SK-N-SH treated with all-trans-retinoic acid at 6 μM for 48 hours (cell line): ENCODE results near the gene KCTD14.

Experiments used
- ATAC-seq: fragments of 200-7000 bp; cut with Tn5 transposase; 3 replicates; pipeline ENCODE4 v1.9.1; 2020; ENCODE audit warnings: mild to moderate bottlenecking, moderate library complexity
- ARNTL ChIP-seq: fragments of 450-650 bp; formaldehyde crosslinking; IDR thresholded peaks from 2 replicates; pipeline ENCODE4 v1.5.0; 2020; ENCODE audit warnings: low read depth, mild to moderate bottlenecking, moderate library complexity, borderline replicate concordance
- BACH2 ChIP-seq: fragments of 250-450 bp; sonication (Bioruptor Pico); IDR thresholded peaks from 2 replicates; pipeline ENCODE4 v1.9.0; 2021; ENCODE audit warnings: mild to moderate bottlenecking, borderline replicate concordance
- CSDC2 ChIP-seq: fragments of 250-450 bp; sonication (Bioruptor Pico); IDR thresholded peaks from 2 replicates; pipeline ENCODE4 v1.5.0; 2020; ENCODE audit warnings: mild to moderate bottlenecking, moderate library complexity
- ESRRG ChIP-seq: fragments of 250-450 bp; sonication (Bioruptor Pico); IDR thresholded peaks from 2 replicates; pipeline ENCODE4 v1.6.1; 2021; ENCODE audit warnings: mild to moderate bottlenecking
- ISL1 ChIP-seq: fragments of 250-450 bp; sonication (Bioruptor Pico); IDR thresholded peaks from 2 replicates; pipeline ENCODE4 v2.1.2; 2022; ENCODE audit warnings: mild to moderate bottlenecking, moderate library complexity
- OSR1 ChIP-seq: fragments of 250-450 bp; sonication (Bioruptor Pico); IDR thresholded peaks from 2 replicates; pipeline ENCODE4 v1.8.0; 2022; ENCODE audit warnings: moderate library complexity, mild to moderate bottlenecking, inconsistent platforms
- PPARA ChIP-seq: fragments of 250-450 bp; sonication (Bioruptor Pico); IDR thresholded peaks from 2 replicates; pipeline ENCODE4 v1.5.0; 2020; ENCODE audit warnings: mild to moderate bottlenecking, borderline replicate concordance
- RARB ChIP-seq: fragments of 250-450 bp; sonication (Bioruptor Pico); IDR thresholded peaks from 2 replicates; pipeline ENCODE4 v1.8.0; 2021; ENCODE audit warnings: mild to moderate bottlenecking, moderate library complexity
- SNAI2 ChIP-seq: fragments of 250-450 bp; sonication (Bioruptor Pico); IDR thresholded peaks from 2 replicates; pipeline ENCODE4 v1.5.0; 2020; ENCODE audit warnings: mild to moderate bottlenecking, moderate library complexity
- TCF4 ChIP-seq: fragments of 250-450 bp; sonication (Bioruptor Pico); IDR thresholded peaks from 2 replicates; pipeline ENCODE4 v1.8.0; 2021; ENCODE audit warnings: mild to moderate bottlenecking, moderate library complexity, borderline replicate concordance
- TOX ChIP-seq: fragments of 250-450 bp; sonication (Bioruptor Pico); IDR thresholded peaks from 2 replicates; pipeline ENCODE4 v1.8.0; 2021; ENCODE audit warnings: mild to moderate bottlenecking, moderate library complexity, borderline replicate concordance
- ZC3H10 ChIP-seq: fragments of 250-450 bp; sonication (Bioruptor Pico); IDR thresholded peaks from 2 replicates; pipeline ENCODE4 v1.5.1; 2021; ENCODE audit warnings: mild to moderate bottlenecking, moderate library complexity
- ZFP3 ChIP-seq: fragments of 250-450 bp; sonication (Bioruptor Pico); IDR thresholded peaks from 2 replicates; pipeline ENCODE4 v1.5.0; 2020; ENCODE audit warnings: mild to moderate bottlenecking, moderate library complexity
- ZFP30 ChIP-seq: fragments of 450-650 bp; formaldehyde crosslinking; IDR thresholded peaks from 2 replicates; pipeline ENCODE4 v1.5.0; 2022; ENCODE audit warnings: mild to moderate bottlenecking, moderate library complexity
- ZNF565 ChIP-seq: fragments of 450-650 bp; formaldehyde crosslinking; conservative IDR thresholded peaks from 2 replicates; pipeline ENCODE4 v1.5.0; 2020; ENCODE audit warnings: low read depth, mild to moderate bottlenecking, moderate library complexity
- ZNF70 ChIP-seq: fragments of 450-650 bp; formaldehyde crosslinking; IDR thresholded peaks from 2 replicates; pipeline ENCODE4 v1.5.0; 2020; ENCODE audit warnings: mild to moderate bottlenecking, moderate library complexity
- ZNF8 ChIP-seq: fragments of 450-650 bp; formaldehyde crosslinking; IDR thresholded peaks from 2 replicates; pipeline ENCODE4 v1.5.0; 2020; ENCODE audit warnings: mild to moderate bottlenecking, moderate library complexity
- TF ChIP-seq, protein P1 (sequence below): fragments of 250-450 bp; sonication (Bioruptor Pico); IDR thresholded peaks from 2 replicates; pipeline ENCODE4 v1.5.1; 2021; ENCODE audit warnings: mild to moderate bottlenecking, moderate library complexity
- TF ChIP-seq, protein P2 (sequence below): fragments of 250-450 bp; sonication (Bioruptor Pico); IDR thresholded peaks from 2 replicates; pipeline ENCODE4 v1.5.0; 2020; ENCODE audit warnings: mild to moderate bottlenecking, moderate library complexity
- TF ChIP-seq, protein P3 (sequence below): fragments of 250-450 bp; sonication (Bioruptor Pico); IDR thresholded peaks from 2 replicates; pipeline ENCODE4 v1.8.0; 2021; ENCODE audit warnings: low read depth, mild to moderate bottlenecking, moderate library complexity, borderline replicate concordance
- TF ChIP-seq, protein P4 (sequence below): fragments of 250-450 bp; sonication (Bioruptor Pico); IDR thresholded peaks from 2 replicates; pipeline ENCODE4 v1.5.1; 2020; ENCODE audit warnings: low read depth, mild to moderate bottlenecking, moderate library complexity
- TF ChIP-seq, protein P5 (sequence below): fragments of 250-450 bp; sonication (Bioruptor Pico); IDR thresholded peaks from 2 replicates; pipeline ENCODE4 v1.8.0; 2020; ENCODE audit warnings: mild to moderate bottlenecking, moderate library complexity, borderline replicate concordance

Gene KCTD14

DNA sequence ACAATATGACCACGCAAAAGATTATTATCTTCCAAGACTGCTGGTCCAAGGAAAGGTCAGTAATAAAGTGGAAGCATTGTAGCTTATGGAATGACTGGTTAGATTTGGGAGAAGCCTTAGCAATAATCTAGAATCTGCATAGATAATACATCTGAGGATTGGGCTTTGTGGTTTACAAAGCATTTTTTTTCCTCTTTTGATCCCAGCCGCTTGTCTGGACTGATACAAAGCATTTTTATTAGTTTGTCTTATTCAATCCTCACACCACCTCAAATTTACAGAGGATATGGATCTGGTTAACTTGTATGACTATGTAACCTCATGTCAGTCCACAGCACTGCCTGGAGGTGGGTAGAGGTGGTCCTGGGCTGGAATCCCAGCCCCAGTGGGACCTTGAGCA lies 39.6 kb upstream of the KCTD14 start:
- no peak for TF ChIP-seq ARNTL (CRISPR knock-in tag)
- TF ChIP-seq PPARA (CRISPR knock-in tag), result no peak
- TF ChIP-seq, protein P1, sequence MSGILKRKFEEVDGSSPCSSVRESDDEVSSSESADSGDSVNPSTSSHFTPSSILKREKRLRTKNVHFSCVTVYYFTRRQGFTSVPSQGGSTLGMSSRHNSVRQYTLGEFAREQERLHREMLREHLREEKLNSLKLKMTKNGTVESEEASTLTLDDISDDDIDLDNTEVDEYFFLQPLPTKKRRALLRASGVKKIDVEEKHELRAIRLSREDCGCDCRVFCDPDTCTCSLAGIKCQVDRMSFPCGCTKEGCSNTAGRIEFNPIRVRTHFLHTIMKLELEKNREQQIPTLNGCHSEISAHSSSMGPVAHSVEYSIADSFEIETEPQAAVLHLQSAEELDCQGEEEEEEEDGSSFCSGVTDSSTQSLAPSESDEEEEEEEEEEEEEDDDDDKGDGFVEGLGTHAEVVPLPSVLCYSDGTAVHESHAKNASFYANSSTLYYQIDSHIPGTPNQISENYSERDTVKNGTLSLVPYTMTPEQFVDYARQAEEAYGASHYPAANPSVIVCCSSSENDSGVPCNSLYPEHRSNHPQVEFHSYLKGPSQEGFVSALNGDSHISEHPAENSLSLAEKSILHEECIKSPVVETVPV (CRISPR knock-in tag), result no peak
- TF ChIP-seq, protein P2, sequence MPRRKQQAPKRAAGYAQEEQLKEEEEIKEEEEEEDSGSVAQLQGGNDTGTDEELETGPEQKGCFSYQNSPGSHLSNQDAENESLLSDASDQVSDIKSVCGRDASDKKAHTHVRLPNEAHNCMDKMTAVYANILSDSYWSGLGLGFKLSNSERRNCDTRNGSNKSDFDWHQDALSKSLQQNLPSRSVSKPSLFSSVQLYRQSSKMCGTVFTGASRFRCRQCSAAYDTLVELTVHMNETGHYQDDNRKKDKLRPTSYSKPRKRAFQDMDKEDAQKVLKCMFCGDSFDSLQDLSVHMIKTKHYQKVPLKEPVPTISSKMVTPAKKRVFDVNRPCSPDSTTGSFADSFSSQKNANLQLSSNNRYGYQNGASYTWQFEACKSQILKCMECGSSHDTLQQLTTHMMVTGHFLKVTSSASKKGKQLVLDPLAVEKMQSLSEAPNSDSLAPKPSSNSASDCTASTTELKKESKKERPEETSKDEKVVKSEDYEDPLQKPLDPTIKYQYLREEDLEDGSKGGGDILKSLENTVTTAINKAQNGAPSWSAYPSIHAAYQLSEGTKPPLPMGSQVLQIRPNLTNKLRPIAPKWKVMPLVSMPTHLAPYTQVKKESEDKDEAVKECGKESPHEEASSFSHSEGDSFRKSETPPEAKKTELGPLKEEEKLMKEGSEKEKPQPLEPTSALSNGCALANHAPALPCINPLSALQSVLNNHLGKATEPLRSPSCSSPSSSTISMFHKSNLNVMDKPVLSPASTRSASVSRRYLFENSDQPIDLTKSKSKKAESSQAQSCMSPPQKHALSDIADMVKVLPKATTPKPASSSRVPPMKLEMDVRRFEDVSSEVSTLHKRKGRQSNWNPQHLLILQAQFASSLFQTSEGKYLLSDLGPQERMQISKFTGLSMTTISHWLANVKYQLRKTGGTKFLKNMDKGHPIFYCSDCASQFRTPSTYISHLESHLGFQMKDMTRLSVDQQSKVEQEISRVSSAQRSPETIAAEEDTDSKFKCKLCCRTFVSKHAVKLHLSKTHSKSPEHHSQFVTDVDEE (CRISPR knock-in tag), result no peak
- no peak for TF ChIP-seq BACH2 (CRISPR knock-in tag)
- no peak for TF ChIP-seq ZNF70
- TF ChIP-seq ZNF8 (CRISPR knock-in tag), result no peak
- TF ChIP-seq ZFP3 (CRISPR knock-in tag), result no peak
- TF ChIP-seq ZNF565, result no peak
- no peak for TF ChIP-seq ZC3H10 (CRISPR knock-in tag)
- TF ChIP-seq OSR1 (CRISPR knock-in tag), result no peak
- TF ChIP-seq TCF4 (CRISPR knock-in tag), result no peak
- TF ChIP-seq CSDC2 (CRISPR knock-in tag), result no peak
- no peak for TF ChIP-seq ESRRG (CRISPR knock-in tag)
- ATAC-seq, result no peak

DNA sequence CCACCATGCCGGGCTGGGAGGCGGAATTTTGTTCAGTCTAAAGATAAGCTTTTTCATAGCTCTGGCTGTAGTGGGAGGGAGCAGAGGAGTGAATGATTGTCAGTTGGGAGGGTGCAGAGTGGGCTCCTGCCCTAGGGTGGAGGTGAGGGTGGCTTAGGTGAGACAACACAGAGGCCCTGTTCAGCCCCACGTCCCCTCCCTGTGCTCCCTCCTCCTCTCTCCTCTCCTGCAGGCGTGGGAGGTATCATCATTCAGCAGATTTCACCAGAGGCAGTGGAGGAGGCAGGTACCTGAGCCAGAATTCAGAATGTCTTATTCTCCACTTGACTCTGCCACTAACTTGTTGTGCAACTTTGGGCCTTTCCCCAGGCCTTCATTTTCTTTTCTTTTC lies 38.8 kb upstream of the KCTD14 start:
- TF ChIP-seq, protein P1 (CRISPR knock-in tag), result no peak
- no peak for TF ChIP-seq ESRRG (CRISPR knock-in tag)
- no peak for TF ChIP-seq PPARA (CRISPR knock-in tag)
- no peak for TF ChIP-seq SNAI2 (CRISPR knock-in tag)
- TF ChIP-seq ZNF565, result no peak
- no peak for TF ChIP-seq TCF4 (CRISPR knock-in tag)
- no peak for TF ChIP-seq TOX (CRISPR knock-in tag)
- TF ChIP-seq ISL1, result no peak
- no peak for TF ChIP-seq RARB (CRISPR knock-in tag)
- TF ChIP-seq, all 23 proteins: peak for 0
- no peak for ATAC-seq

DNA sequence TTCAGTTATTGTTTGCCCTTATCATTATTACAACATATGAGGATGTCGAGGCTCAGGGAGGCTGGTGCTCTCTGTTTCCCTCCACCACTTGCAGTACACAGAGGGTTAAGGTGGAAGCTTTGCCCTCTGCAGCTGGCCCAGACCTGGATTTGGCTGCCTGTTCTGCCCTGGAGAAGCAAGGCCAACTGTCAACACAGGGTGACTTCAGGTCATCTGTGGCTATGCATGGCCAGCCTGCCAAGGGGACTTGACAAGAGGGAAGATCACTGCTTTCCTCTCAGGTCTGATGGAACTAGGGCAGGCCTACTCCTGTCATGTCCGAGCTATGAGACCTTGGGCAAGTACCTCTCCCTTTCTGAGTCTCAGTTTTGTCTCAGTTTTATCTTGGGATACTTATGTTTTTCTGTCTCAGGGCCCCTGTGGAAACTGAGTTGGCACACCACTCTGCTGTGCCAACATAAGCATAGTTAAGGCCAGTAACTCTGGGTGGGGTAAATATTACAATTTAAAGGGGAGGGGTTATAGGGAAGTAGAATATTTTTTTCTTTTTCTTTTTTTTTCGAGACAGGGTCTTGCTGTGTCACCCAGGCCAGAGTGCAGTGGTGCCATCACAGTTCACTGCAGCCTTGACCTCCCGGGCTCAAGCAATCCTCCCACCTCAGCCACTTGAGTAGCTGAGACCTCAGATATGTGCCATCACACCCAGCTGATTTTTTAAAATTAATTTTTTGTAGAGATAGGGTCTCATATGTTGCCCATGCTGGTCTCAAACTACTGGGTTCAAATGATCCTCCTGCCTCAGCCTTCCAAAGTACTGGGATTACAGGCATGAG lies 38.2 kb upstream of the KCTD14 start:
- TF ChIP-seq ZFP30 (CRISPR knock-in tag), result no peak
- TF ChIP-seq, protein P3, sequence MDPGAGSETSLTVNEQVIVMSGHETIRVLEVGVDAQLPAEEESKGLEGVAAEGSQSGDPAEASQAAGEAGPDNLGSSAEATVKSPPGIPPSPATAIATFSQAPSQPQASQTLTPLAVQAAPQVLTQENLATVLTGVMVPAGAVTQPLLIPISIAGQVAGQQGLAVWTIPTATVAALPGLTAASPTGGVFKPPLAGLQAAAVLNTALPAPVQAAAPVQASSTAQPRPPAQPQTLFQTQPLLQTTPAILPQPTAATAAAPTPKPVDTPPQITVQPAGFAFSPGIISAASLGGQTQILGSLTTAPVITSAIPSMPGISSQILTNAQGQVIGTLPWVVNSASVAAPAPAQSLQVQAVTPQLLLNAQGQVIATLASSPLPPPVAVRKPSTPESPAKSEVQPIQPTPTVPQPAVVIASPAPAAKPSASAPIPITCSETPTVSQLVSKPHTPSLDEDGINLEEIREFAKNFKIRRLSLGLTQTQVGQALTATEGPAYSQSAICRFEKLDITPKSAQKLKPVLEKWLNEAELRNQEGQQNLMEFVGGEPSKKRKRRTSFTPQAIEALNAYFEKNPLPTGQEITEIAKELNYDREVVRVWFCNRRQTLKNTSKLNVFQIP (CRISPR knock-in tag), result no peak
- TF ChIP-seq RARB (CRISPR knock-in tag), result no peak
- TF ChIP-seq ZNF565, result no peak
- TF ChIP-seq, protein P4, sequence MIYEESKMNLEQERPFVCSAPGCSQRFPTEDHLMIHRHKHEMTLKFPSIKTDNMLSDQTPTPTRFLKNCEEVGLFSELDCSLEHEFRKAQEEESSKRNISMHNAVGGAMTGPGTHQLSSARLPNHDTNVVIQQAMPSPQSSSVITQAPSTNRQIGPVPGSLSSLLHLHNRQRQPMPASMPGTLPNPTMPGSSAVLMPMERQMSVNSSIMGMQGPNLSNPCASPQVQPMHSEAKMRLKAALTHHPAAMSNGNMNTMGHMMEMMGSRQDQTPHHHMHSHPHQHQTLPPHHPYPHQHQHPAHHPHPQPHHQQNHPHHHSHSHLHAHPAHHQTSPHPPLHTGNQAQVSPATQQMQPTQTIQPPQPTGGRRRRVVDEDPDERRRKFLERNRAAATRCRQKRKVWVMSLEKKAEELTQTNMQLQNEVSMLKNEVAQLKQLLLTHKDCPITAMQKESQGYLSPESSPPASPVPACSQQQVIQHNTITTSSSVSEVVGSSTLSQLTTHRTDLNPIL (CRISPR knock-in tag), result no peak
- no peak for TF ChIP-seq ESRRG (CRISPR knock-in tag)
- no peak for TF ChIP-seq CSDC2 (CRISPR knock-in tag)
- TF ChIP-seq SNAI2 (CRISPR knock-in tag), result no peak
- TF ChIP-seq OSR1 (CRISPR knock-in tag), result no peak
- no peak for TF ChIP-seq TCF4 (CRISPR knock-in tag)
- TF ChIP-seq TOX (CRISPR knock-in tag), result no peak
- TF ChIP-seq, protein P5, sequence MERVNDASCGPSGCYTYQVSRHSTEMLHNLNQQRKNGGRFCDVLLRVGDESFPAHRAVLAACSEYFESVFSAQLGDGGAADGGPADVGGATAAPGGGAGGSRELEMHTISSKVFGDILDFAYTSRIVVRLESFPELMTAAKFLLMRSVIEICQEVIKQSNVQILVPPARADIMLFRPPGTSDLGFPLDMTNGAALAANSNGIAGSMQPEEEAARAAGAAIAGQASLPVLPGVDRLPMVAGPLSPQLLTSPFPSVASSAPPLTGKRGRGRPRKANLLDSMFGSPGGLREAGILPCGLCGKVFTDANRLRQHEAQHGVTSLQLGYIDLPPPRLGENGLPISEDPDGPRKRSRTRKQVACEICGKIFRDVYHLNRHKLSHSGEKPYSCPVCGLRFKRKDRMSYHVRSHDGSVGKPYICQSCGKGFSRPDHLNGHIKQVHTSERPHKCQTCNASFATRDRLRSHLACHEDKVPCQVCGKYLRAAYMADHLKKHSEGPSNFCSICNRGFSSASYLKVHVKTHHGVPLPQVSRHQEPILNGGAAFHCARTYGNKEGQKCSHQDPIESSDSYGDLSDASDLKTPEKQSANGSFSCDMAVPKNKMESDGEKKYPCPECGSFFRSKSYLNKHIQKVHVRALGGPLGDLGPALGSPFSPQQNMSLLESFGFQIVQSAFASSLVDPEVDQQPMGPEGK (CRISPR knock-in tag), result no peak
- no peak for TF ChIP-seq PPARA (CRISPR knock-in tag)
- TF ChIP-seq ISL1, result no peak
- ATAC-seq, result no peak; the same call in 1 of the 3 replicates
